Measurements from ENCODE around the gene AP2M1.
"Not testable (repeated sequence)": the region's sequence is repeated elsewhere in the genome, so short reads cannot be mapped to it uniquely, and the experiment has no call there.

AP2M1 gene

DNA sequence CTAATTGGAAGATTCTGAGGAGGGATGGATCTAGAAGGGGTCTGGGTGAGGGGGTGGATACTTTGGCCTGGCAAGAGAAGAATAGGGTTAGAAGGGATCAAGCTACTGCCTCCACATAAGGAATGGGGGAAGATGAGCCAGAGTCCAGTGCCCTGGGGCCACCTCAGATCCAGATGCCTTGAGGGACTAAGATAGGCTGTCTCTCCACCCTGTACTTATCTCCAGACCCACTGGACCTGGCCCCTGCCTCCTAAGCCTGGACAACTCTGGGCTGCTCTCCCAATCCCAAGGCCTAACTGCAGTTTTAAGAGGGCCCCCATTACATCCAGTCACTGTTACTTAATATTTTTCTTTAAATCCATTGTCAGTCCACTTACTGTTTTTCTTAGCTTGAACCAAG is 17.4 kb upstream of the AP2M1 start:
- DNase-seq = no peak

DNA sequence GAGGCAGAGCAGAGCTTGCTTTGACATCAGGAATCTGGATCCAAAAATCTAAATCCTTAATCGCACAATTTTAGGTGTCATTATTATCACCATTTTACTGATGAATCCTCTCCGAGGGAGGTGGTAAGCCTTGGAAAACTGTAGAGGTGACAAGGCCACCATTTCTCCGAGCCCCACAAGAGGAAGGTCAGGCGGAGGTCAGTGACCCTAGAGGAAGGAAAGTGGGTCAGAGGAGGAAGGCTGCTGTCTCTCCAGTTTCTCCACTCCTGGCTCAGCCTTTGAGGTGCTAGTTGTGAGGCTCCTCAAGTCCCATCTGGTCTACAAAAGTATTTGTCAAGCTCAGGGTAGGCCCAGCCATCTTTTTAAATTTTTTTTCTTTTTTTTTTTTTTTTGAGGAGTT is 16.3 kb upstream of the AP2M1 start:
- DNase-seq = no peak

DNA sequence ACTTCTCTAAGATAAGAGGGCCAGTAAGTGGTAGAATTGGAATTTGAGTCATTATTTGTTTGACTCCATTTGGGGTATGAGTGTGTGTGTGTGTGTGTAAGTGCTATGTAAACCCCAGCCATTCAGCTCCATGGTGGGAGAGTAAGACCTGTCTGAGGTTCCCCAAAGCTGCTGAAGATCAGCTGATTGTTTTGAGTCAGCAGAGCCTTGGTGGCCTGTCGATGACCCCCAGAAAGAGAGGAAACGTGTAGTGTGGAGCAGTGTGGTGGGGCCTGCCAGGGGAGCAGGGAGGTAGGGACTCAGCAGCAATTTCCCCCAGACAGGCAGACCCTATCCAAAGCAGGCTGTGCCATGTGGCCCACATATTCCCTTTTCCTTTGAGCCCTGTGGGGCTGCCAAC is 14.2 kb upstream of the AP2M1 start:
- DNase-seq = peak in 1 of 5 experiments; percentile 60

DNA sequence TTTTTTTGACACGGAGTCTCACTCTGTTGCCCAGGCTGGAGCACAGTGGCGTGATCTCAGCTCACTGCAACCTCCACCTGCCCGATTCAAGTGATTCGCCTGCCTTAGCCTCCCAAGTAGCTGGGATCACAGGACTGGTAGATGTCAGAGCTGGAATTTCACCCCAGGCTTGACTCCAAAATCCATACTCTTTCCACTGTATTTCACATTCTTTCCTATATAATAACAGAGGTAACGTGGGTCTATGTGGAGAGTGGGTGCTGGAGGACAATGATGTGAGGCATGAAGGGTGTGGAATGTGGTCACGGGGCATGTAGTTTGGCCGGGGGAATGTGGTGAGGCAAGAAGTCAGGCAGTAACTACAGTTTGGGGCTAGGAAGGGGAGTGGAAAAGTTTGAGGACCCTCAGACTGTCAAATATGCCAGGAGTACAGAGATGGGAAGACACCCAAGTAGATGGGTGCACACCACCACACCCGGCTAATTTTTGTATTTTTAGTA is 12.0 kb upstream of the AP2M1 start:
- DNase-seq = not testable (repeated sequence)

DNA sequence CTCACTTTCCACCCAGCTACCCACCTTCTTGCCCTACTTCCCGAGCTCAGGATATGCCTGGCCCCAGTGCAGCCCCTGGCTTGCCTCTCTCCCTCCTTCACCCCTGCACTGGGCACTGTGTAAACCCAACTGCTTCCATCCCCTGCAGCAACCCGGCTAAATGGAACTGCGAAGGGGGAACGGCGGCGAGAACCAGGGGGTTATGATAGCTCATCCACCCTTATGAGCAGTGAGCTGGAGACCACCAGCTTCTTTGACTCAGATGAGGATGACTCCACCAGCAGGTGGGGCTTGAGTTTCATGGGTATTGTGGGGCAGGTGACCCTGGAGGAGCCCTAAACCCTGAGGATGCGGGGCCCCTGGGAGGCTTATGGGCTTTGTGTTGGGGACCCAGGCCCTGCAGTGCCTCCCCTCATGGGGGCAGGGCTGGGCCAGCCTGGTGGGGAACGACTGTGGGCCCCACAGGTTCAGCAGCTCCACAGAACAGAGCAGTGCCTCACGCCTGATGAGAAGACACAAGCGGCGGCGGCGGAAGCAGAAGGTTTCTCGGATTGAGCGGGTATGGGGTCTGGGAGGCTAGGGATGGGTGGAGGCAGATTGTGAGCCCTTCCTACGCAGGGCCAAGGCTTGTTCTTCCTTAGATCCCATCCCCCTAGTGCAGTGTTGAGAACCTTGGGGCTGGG is 9.9 kb upstream of the AP2M1 start:
- no peak for DNase-seq

DNA sequence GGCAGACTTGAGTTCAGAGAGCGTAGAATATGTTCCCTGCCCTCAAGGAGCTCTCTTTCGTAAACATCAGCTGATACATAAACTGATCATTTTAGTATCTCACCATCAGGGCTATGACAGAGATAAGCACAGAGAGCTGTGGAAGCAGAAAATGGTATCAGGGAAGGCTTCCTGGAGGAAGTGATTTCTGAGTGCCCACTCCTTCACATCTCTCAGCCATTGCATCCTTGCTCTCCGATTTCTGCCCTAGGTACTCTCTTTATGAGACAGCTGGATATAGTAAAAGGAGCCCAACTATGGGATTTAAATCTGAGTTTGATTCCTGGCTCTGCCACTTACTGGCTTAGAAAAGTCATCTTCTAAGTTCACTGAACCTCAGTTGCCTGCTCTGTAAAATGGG is 9.1 kb upstream of the AP2M1 start:
- no peak for DNase-seq

DNA sequence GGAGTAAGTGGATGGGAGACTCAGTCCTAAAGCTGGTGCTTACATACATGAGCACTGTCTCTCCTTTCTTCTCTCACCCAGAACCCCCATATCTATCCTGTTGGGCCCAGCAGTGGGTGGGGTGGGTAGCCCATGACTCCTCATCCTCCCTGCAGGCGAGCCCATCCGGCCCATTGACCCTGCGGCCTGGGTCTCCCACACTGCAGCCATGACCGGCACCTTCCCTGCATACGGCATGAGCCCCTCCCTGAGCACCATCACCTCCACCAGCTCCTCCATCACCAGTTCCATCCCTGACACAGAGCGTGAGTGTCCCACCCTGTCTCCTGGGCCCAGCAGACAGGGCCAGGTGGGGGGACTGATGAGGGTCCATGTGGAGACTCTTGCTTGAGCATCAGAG is 8.0 kb upstream of the AP2M1 start:
- no peak for DNase-seq

DNA sequence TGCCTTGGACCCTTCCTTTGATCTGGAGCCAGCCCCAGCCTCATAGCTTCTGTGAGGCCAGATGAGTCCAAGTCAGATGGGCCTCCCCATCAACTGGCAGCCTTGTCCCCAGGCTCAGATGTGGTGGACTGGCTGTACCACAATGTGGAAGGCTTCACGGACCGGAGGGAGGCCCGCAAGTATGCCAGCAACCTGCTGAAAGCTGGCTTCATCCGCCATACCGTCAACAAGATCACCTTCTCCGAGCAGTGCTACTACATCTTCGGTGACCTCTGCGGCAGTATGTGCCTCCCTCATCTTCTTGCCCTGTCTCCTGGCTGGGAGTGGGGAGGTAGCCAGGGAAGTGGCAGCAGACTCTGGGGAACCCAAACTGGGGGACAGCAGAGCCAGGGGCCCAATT is 6.9 kb upstream of the AP2M1 start:
- no peak for DNase-seq

DNA sequence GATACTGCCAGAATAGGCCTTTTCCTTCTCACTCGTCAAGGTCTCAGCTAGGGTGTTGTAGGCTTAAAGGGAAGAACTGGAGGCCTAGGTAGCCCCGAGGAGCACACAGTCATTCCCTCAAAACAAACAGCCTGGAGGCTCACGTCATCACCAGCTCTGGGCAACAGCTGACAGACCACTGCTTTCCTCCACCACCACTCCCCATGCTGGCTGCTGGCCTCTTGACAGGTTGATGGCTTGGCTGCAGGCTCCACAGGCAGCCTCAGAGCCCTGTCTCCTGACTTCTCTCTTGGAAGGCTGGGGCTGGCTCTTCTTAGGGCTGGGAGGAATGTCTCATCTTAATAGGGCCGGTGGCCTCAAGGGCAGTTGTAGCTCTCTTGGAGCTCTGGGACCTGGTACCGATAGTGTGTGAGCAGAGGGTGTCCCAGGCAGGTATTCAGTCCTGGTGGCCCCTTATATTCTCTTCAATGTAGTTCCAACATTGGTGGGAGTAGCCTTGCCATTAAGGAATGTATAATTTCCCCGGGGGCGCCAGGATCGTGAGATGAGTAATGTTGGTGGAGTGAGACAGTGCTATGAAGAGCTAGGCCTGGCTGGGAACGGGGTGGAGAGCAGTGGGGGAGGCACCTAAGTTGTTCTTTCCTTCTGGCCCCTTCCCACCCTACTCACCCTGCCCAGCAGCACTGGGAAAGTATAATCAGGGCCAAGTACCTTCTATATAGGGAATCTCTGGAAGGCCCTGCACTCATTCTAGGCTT is 6.1 kb upstream of the AP2M1 start:
- DNase-seq = no peak

DNA sequence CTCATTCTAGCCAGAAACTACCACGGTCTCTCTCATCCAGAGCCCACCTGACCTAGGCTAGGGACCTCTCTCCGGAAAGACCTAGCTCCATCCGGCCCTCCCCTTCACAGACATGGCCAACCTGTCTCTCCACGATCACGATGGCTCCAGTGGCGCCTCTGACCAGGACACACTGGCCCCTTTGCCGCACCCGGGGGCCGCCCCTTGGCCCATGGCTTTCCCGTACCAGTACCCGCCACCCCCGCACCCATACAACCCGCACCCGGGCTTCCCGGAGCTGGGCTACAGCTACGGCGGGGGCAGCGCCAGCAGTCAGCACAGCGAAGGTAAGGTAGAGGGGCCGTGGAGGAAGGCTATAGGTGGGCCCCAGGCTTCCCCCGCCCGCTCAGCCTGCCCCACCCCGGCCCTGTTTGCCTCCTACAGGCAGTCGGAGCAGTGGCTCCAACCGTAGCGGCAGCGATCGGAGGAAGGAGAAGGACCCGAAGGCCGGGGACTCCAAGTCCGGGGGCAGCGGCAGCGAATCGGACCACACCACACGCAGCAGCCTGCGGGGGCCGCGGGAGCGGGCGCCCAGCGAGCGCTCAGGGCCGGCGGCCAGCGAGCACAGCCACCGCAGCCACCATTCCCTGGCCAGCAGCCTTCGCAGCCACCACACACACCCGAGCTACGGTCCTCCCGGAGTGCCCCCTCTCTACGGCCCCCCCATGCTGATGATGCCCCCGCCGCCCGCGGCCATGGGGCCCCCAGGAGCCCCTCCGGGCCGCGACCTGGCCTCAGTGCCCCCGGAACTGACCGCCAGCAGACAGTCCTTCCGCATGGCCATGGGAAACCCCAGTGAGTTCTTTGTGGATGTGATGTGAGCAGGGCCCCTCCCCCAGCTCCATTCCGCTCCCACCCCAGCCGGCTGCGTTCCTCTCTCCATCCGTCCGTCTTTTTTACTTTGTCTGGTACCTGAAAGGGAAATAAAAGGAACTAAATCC is 4.5 kb upstream of the AP2M1 start:
- DNase-seq = no peak

DNA sequence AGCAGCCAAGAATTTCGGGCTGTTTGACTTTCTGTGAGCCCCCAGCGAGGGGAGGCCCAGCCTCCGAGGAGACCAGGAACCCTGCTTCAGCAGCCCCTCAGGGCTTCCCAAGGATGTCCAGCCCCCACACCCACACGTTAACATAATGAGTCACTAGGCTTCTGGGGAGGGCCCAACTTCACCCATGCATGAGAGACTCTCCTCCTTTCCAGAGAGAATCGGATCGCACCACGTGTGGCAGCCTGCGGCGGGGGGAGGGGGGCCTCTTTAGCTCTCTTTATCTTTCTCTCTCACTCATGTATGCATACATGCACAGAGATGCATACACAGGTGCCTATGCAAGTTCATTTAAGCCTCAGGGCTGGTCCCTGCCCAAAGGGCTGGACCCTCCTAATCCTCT is 3.1 kb upstream of the AP2M1 start:
- no peak for DNase-seq

DNA sequence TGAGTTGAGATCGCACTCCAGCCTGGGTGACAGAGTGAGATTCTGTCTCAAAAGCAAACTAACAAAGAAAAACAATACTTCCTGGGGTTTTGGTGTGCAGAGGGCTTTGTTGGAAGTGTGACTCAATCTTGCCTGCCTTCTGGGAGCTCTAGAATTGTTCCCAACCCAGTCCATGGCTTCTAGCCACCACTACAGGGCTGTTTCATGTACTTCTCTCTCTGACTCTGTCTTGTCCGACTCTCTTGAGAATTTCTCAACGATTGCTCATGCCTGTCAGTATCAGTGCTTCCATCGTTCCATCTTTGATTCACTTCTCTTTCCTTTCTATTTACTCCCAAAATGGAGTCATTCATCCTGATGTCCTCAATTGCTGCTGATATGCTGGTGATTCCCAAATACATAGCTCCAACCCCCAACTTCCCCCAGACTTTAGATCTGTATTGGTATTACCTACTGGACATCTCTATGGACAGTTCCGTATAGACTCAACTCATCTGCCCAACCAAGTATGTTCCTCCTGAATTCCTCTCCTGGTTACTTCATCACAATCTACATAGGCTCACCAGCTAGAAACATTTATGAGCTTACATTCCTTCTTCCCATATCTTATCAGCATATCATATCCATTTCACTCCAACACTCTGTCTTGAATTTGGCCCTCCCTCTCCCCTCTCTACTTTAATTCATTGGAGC is 1.8 kb upstream of the AP2M1 start:
- DNase-seq = no peak

DNA sequence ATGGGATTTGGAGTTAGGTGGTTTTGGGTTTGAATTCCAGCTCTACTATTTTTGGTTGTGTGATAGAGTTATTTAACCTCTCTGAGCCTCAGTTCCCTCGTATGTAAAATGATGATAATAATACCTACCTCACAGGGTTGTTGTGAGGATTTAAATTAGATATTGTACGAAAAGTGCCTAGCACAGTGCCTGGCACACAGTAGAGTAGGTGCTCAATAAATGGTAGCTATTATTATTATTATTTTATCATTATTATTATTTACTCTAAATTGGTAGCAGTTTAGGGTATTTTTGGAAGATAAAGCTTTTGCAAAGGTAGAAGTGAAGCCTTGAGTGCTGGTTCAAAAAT is 1.3 kb upstream of the AP2M1 start:
- DNase-seq = no peak

DNA sequence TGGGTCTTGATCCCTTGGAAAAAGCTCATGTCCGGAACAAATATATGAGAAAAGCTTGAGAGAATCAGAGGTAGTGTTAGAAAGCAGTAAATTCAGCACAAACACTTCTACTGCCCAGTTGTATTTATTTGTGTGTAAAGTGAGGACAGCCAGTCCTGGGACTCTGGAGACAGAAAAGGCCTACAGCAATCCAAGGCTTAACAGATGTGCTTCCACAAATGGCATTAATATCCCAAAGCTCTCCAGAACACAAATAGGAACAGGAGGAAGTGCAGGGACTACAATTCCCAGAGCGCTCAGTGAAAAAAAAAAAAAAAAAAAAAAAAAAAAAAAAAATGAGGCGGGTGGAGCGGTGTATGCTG is 390 bp upstream of the AP2M1 start:
- peak in 1 of 5 experiments; percentile 29 for DNase-seq

DNA sequence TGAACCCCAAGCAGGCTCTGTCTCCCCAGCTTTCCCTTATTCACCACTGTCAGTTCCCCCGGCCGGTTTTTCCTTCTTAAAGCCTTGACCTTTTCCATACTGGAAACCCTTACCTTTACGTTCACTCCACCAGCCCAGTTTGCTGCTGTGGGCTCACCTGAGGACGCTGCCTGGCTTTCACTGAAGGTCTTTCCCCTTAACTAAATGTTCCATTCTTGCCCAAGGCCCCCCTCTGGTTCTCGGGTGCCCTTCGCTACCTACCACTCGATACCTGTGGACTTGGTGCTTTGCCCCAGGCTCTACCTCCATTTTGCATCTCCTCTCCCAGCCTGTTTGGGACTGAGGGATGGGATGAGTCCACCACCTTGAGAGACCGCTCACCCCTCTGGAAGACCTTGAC is 851 bp downstream of the AP2M1 start:
- DNase-seq = no peak

DNA sequence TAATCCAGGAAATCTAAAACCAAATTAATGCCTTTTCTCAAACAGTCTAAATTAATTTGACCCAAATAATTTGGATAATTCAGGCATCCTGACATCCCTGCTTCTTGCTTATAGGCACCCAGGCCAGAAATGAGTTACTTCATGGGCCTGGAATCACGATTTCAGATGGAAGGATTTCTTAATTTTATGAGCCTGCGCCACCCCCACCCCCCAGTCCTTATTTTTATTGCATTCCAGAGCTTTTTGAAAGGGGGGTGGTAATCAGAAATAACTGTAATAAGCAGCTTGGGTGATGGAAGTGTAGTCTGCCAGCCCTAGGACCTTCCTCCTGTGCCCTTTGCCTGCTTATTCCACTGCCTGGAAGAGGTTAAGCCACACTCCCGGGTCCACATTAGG is 1.3 kb downstream of the AP2M1 start:
- DNase-seq = no peak

DNA sequence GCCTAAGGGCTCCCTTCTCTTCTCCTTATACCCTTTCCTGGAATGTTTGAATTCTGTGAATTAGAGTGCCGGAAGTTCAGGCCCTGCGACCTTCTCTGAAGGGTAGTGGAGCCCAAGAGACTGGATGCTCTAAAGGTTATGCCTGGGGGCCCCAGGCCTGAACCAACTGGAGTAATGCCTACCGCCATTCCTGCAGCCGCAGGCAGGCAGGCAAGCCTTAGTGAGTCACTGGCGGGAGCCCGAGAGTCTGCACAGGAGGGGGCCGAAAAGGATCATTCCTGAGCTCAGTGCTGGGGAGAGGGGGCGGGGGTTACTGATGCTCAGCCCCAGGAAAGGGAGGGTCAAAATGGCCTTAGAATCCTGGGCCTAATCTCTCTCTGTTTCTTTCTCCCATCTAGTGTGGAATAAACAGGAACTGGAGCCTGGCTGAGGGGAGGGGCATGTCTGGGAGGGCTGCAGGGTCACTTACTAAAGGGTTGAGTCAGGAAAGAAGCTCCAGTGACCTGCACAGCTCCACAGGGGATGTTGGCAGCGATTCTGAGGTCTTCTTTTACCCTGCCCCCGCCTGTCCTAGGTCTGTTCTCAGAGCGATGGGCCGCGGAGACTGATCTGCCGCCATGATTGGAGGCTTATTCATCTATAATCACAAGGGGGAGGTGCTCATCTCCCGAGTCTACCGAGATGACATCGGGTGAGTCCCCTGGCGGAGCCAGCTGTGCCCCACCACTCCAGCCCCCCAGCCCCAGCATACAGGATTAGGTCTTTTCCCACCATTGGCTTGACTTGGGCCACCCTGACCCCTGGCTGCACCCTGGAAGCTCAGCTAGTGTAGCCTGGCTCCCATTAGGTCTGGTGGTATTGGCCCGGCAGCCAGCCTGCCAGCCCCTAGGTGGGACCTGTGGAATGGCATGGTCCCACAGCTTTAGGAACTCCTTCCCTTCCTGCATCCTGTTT is 2.0 kb downstream of the AP2M1 start:
- DNase-seq = no peak

DNA sequence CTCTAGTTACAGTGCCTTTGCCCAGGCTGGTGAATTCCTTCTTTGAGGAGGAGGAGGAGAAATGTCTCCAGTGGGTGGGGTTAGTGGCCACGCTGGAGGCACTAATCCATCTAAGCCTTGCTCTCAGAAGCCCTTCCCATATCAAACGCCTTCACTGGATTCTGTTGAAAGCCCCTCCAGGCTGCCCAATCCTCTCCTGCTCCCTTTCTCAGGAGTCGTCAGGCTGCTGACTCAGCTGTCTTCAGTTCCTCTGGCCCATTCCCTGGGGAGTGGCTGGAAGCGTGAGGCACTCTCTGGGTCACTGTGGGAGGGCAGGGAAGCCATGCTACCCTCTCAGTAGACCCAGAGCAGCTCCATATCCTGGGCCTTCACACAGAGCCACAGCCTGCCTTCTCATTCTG is 2.7 kb downstream of the AP2M1 start:
- no peak for DNase-seq

DNA sequence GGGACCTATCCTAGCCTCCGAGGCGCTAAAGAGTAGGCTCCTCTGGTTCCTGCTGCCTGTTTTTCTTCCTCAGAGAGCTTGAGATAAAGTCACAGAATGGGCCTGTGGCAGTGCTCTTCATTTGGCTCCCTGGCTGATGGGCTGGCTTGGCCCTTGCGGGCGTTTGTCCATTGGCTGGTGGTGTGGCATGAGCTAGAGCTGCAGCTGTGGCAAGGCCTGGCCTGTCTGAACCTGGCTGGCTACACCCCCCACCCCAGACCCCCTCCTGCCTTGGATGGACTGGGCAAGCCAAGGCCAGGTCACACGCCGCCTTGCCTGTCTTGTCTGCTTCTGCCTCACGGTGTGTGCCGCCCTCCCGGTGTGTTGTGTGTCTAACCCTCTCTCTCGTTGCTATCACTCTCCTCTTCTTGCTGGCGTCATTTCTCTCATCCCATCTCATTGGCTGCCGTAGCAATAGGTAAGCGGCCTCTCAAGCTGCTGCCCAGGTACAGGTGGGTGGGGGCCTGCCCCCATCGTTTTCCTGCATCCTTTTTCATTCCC is 3.2 kb downstream of the AP2M1 start:
- no peak for DNase-seq

DNA sequence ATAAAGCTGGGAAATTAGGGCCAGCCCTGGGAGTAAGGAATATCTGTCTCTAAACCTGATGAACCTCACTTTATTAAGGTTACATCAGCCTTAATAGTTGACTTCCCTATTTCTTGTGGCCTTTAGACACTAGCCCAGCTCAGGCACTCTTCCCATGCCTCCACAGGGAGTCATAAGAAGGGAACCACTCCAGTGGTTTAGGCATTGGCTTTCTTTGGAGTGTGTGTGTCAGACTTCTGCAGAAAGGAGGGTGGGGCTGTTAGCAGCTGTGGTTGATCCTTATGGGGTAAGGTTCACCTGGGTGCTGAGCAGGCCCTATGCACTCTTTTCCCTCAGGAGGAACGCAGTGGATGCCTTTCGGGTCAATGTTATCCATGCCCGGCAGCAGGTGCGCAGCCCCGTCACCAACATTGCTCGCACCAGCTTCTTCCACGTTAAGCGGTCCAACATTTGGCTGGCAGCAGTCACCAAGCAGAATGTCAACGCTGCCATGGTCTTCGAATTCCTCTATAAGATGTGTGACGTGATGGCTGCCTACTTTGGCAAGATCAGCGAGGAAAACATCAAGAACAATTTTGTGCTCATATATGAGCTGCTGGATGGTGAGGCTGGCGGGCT is 4.0 kb downstream of the AP2M1 start:
- DNase-seq = no peak

DNA sequence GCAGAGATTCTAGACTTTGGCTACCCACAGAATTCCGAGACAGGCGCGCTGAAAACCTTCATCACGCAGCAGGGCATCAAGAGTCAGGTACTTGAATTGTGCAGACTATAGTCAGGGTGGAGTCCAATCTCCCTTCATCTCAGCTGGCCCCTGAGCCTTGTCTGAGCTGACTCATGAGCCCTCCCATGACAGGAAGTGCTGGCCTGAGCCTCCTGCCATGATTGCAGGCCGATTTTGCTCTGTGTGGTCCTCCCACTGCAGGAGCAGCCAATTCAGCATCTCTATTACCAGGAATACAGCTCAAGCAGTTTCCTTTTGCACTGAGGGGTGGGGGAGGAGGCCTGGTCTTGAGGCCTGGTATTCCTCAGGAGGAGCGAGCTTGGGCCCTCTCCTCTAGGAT is 5.5 kb downstream of the AP2M1 start:
- no peak for DNase-seq
